Peyer's patch (tissue), 4 donors: ENCODE data around the gene SIK2. TPM values are rescaled to one million over a fixed set of nuclear protein-coding genes. Genes with fewer than 3 reads are reported as not detected.

Source experiments
- DNase-seq, 3 donors: peaks; one replicate each; pipeline ENCODE4 v3.0.0-alpha.2; 2017 to 2019
- H3K27ac ChIP-seq, 4 donors: fragments of 200-600 bp; sonication (generic); one replicate each; pipeline ENCODE4 v1.5.1; 2016 to 2019
- H3K27me3 ChIP-seq, 2 donors: fragments of 200-600 bp; sonication (generic); one replicate each; pipeline ENCODE4 v1.5.1; 2019
- H3K36me3 ChIP-seq, 3 donors: fragments of 200-600 bp; sonication (generic); one replicate each; pipeline ENCODE4 v1.5.1; 2016 to 2019
- H3K4me1 ChIP-seq, 4 donors: fragments of 200-600 bp; sonication (generic); one replicate each; pipeline ENCODE4 v1.5.1; 2016 to 2019
- H3K4me3 ChIP-seq, 4 donors: fragments of 200-600 bp; sonication (generic); 1 replicate in 3 of 4; 2 replicates in 1 of 4; pipeline ENCODE4 v1.5.1; 2016 to 2019; ENCODE audit warnings: mild to moderate bottlenecking in 1 of 4
- H3K9me3 ChIP-seq, 4 donors: fragments of 200-600 bp; sonication (generic); one replicate each; pipeline ENCODE4 v1.5.1; 2016 to 2019; ENCODE audit warnings: mild to moderate bottlenecking in 1 of 4
- POLR2A ChIP-seq, 2 donors: fragments of 450-650 bp; IDR thresholded peaks; one replicate each; pipeline ENCODE4 v1.5.1; 2017; ENCODE audit warnings: antibody characterized with exemption in 2 of 2, mild to moderate bottlenecking in 2 of 2, moderate library complexity in 2 of 2
- total RNA-seq, 4 donors: library from RNA; depleted of rRNA; stranded (reverse); fragments of >200 nt; gene quantifications; one replicate each; pipeline ENCODE4 v1.1.0, GENCODE V29; 2016
- TF ChIP-seq, protein P1 (sequence below), 6 experiments: fragments of 450-650 bp in 4 of 6; fragments of 200-600 bp in 2 of 6; sonication (generic) in 1 of 6; IDR thresholded peaks; one replicate each; pipeline ENCODE4 v1.5.1; 2017 to 2019; ENCODE audit warnings: antibody characterized with exemption in 6 of 6, mild to moderate bottlenecking in 3 of 6, moderate library complexity in 1 of 6

SIK2 gene
- total RNA-seq, 4 donors from 2014 or later: 12.4 to 16.3 (median 14.4) TPM

GRCh38 chr11:111762981-111763643 lies 160.9 kb downstream of the SIK2 start:
- TF ChIP-seq, protein P1, sequence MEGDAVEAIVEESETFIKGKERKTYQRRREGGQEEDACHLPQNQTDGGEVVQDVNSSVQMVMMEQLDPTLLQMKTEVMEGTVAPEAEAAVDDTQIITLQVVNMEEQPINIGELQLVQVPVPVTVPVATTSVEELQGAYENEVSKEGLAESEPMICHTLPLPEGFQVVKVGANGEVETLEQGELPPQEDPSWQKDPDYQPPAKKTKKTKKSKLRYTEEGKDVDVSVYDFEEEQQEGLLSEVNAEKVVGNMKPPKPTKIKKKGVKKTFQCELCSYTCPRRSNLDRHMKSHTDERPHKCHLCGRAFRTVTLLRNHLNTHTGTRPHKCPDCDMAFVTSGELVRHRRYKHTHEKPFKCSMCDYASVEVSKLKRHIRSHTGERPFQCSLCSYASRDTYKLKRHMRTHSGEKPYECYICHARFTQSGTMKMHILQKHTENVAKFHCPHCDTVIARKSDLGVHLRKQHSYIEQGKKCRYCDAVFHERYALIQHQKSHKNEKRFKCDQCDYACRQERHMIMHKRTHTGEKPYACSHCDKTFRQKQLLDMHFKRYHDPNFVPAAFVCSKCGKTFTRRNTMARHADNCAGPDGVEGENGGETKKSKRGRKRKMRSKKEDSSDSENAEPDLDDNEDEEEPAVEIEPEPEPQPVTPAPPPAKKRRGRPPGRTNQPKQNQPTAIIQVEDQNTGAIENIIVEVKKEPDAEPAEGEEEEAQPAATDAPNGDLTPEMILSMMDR (IDR thresholded peaks at IDR 0.05): no peak
- TF ChIP-seq POLR2A (IDR thresholded peaks at IDR 0.05): no peak
- no peak overlapping the region for H3K4me3 ChIP-seq
- DNase-seq: no peak
- no peaks in the 10 kb centered on the region for H3K9me3 ChIP-seq
- no peaks in the 10 kb centered on the region for H3K27me3 ChIP-seq
- no peak overlapping the region for H3K27ac ChIP-seq
- H3K36me3 ChIP-seq: peaks cover 0 to 48% (median 0%) of the 10 kb centered on the region in 3 donors
- H3K4me1 ChIP-seq: peaks cover 0 to 20% (median 2%) of the 10 kb centered on the region in 4 donors

- Histone ChIP-seq H3K4me1 (peaks cover 0 to 20% (median 2%) of the 10 kb centered on the region in 4 donors), H3K36me3 (peaks cover 0 to 33% (median 0%) of the 10 kb centered on the region in 3 donors), H3K4me3 (peak overlapping the region in 2 of 4 donors; percentile 95 to 96), H3K27ac (peak overlapping the region in 2 of 4 donors; percentile 15 to 91), H3K9me3 (no peaks in the 10 kb centered on the region), H3K27me3 (no peaks in the 10 kb centered on the region)
- DNase-seq: no peak
- TF ChIP-seq, protein P1 (IDR thresholded peaks at IDR 0.05): no peak
- peak in 1 of 2 donors; percentile 13 for TF ChIP-seq POLR2A (IDR thresholded peaks at IDR 0.05)
Observed at GRCh38 chr11:111764621-111765020, 162.4 kb downstream of the SIK2 start.

DNA sequence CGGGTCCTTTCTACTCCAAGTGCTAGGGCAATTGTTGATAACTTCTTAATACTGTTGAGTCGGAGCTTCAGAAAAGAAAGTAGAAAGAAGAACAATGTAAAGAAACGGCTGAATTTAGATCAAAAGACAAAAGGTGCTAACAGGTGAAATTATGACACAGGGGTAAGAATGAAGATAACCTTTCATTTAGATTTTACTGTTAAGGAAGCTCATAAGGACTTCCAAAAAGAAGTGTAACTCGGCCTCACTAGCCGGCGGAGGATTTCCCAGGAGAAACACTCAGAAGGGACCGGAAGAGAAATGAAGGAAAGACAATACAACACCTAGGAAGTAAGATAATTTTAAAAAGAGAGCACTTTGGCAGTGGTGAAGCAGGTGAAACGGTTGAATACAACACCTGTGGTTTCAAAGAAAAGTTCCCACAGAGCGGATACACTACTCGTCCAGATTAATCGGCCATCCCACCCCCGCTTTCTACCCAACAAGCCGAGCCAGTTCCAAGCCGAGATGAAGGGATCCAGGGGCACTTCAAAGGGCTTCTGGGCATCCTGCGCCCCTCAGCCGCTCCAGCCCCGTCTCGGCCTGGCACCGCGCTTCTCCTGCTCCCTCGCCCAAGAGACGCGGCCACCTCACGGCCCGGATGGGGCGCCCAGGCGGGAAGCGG lies 163.2 kb downstream of the SIK2 start:
- Histone ChIP-seq H3K27me3 (no peaks in the 10 kb centered on the region), H3K4me3 (peak overlapping the region; percentile 72 to 96 (median 93)), H3K9me3 (no peaks in the 10 kb centered on the region), H3K36me3 (peaks cover 0 to 24% (median 0%) of the 10 kb centered on the region in 3 donors), H3K4me1 (peaks cover 0 to 20% (median 2%) of the 10 kb centered on the region in 4 donors), H3K27ac (peak overlapping the region; percentile 78 to 91 (median 87))
- DNase-seq: peak in 1 of 3 donors; percentile 33
- TF ChIP-seq, protein P1 (IDR thresholded peaks at IDR 0.05): no peak
- TF ChIP-seq POLR2A (IDR thresholded peaks at IDR 0.05): no peak

- peak within 1 kb of the TSS; percentile 78 to 91 (median 87) for H3K27ac ChIP-seq
- H3K36me3 ChIP-seq: peaks cover 0 to 18% (median 0%) of the 10 kb centered on the region in 3 donors
- peak in 1 of 2 donors; percentile 60 for TF ChIP-seq POLR2A (IDR thresholded peaks at IDR 0.05)
- TF ChIP-seq, protein P1 (IDR thresholded peaks at IDR 0.05): no peak
- no peaks in the 10 kb centered on the region for H3K9me3 ChIP-seq
- H3K4me3 ChIP-seq: peak within 1 kb of the TSS; percentile 72 to 96 (median 93)
- peak; percentile 73 to 94 (median 85) for DNase-seq
- H3K4me1 ChIP-seq: peaks cover 0 to 20% (median 2%) of the 10 kb centered on the region in 4 donors
- H3K27me3 ChIP-seq: no peaks in the 10 kb centered on the region
Observed at GRCh38 chr11:111765984-111766833, 164.0 kb downstream of the SIK2 start, which contains the start of gene PPP2R1B. Gene PPP2R1B (minus strand): TSS chr11:111766389. CDS start chr11:111766361, 28 bp downstream.

- peak overlapping the region; percentile 72 to 96 (median 93) for H3K4me3 ChIP-seq
- H3K9me3 ChIP-seq: no peaks in the 10 kb centered on the region
- H3K27ac ChIP-seq: peak overlapping the region; percentile 78 to 91 (median 87)
- no peak for DNase-seq
- TF ChIP-seq POLR2A (IDR thresholded peaks at IDR 0.05): no peak
- TF ChIP-seq, protein P1 (IDR thresholded peaks at IDR 0.05): no peak
- H3K27me3 ChIP-seq: no peaks in the 10 kb centered on the region
- peaks cover 0 to 20% (median 2%) of the 10 kb centered on the region in 4 donors for H3K4me1 ChIP-seq
- H3K36me3 ChIP-seq: peaks cover 0 to 12% (median 0%) of the 10 kb centered on the region in 3 donors
Observed at GRCh38 chr11:111766834-111767142, 164.5 kb downstream of the SIK2 start.
